HCT116 (cell line): ENCODE measurements around the gene OR2T6. TPM values are rescaled to one million over a fixed set of nuclear protein-coding genes. Genes with fewer than 3 reads are reported as not detected.

Source experiments
- ATAC-seq: fragments of 200-7000 bp; cut with Tn5 transposase; 2 replicates; pipeline ENCODE4 v1.9.1; 2020; ENCODE audit warnings: mild to moderate bottlenecking, moderate library complexity
- BruUV-seq: library from RNA; stranded (reverse); fragments of 400-500 nt; replicated peaks from 2 replicates; lab custom pipeline; 2021; lab: Mats Ljungman, UMichigan
- CTCF ChIA-PET: fragments of 300-600 bp; sonication (Branson Sonifier 250); formaldehyde crosslinking; loops from one replicate; lab custom pipeline; 2021; ENCODE audit warnings: antibody characterized with exemption; lab: Charles Lee
- POLR2A ChIA-PET: fragments of 300-600, 350-600 bp; sonication (Branson Sonifier 250); formaldehyde crosslinking; loops from one replicate; lab custom pipeline; 2021; ENCODE audit warnings: antibody characterized with exemption; lab: Charles Lee
- RAD21 ChIA-PET, 2 experiments: fragments of 300-600 bp; sonication (Branson Sonifier 250); formaldehyde crosslinking; loops; one replicate each; lab custom pipeline; 2023; ENCODE audit warnings: low total read pairs in 2 of 2; ENCODE audit not compliant: uncharacterized antibody in 2 of 2, unreplicated experiment in 2 of 2, low non-redundant PET in 1 of 2; lab: Charles Lee
- DNase-seq: peaks from one replicate; pipeline ENCODE4 v3.0.0-alpha.2; 2010; ENCODE audit warnings: low read depth, low spot score
- H2AFZ ChIP-seq: fragments of 200-600 bp; shearing (Covaris generic), sonication (generic); 2 replicates; pipeline ENCODE4 v1.6.1; 2017; ENCODE audit warnings: low read depth, mixed run types, mixed read lengths, antibody characterized with exemption, low read length; ENCODE audit not compliant: poor library complexity, severe bottlenecking
- H3K27ac ChIP-seq: 2 replicates; pipeline ENCODE4 v1.5.1; 2012; ENCODE audit warnings: low read depth, low read length
- H3K27me3 ChIP-seq: fragments of 200-600 bp; sonication (generic); 2 replicates; pipeline ENCODE4 v1.6.1; 2016; ENCODE audit warnings: mixed run types, low read length, mixed read lengths; ENCODE audit not compliant: insufficient read depth
- H3K36me3 ChIP-seq, 2 experiments: fragments of 200-500 bp in 1 of 2; fragments of 200-600 bp in 1 of 2; sonication (Bioruptor generic) in 1 of 2; sonication (generic) in 1 of 2; 2 replicates each; pipeline versions ENCODE4 v1.5.1 to v1.6.1; 2014 to 2016; ENCODE audit warnings: low read length in 2 of 2, inconsistent platforms in 1 of 2, mixed read lengths in 1 of 2, mixed run types in 1 of 2; ENCODE audit not compliant: insufficient read depth in 2 of 2, control insufficient read depth in 1 of 2
- H3K4me1 ChIP-seq, 2 experiments: fragments of 200-600 bp in 1 of 2; sonication (generic) in 1 of 2; 2 replicates each; pipeline versions ENCODE4 v1.5.1 to v1.6.1; 2012 to 2017; ENCODE audit warnings: low read length in 2 of 2, inconsistent platforms in 1 of 2, mild to moderate bottlenecking in 1 of 2, mixed read lengths in 1 of 2, mixed run types in 1 of 2, moderate library complexity in 1 of 2; ENCODE audit not compliant: insufficient read depth in 2 of 2, control insufficient read depth in 1 of 2
- H3K4me2 ChIP-seq: fragments of 200-600 bp; sonication (generic); 2 replicates; pipeline ENCODE4 v1.6.1; 2017; ENCODE audit warnings: mixed run types, low read length, mixed read lengths
- H3K4me3 ChIP-seq, 2 experiments: fragments of 200-600 bp in 1 of 2; sonication (generic) in 1 of 2; replicated peaks in 1 of 2; 2 replicates each; pipeline ENCODE4 v1.5.1; 2011 to 2016; ENCODE audit warnings: low read length in 2 of 2, control low read depth in 1 of 2, low read depth in 1 of 2, mild to moderate bottlenecking in 1 of 2, mixed read lengths in 1 of 2, mixed run types in 1 of 2
- H3K79me2 ChIP-seq: fragments of 200-600 bp; sonication (generic); 2 replicates; pipeline ENCODE4 v1.6.1; 2017; ENCODE audit warnings: mild to moderate bottlenecking, mixed run types, low read length, moderate library complexity, mixed read lengths; ENCODE audit not compliant: insufficient read depth
- H3K9ac ChIP-seq: fragments of 200-600 bp; sonication (generic); 2 replicates; pipeline ENCODE4 v1.6.1; 2016; ENCODE audit warnings: low read length, mixed read lengths
- H3K9me2 ChIP-seq: fragments of 200-600 bp; sonication (generic), shearing (Covaris generic); 2 replicates; pipeline ENCODE4 v1.6.1; 2017; ENCODE audit warnings: mixed run types, mild to moderate bottlenecking, moderate library complexity; ENCODE audit not compliant: insufficient read depth
- H3K9me3 ChIP-seq, 2 experiments: fragments of 200-500 bp in 1 of 2; fragments of 200-600 bp in 1 of 2; sonication (Bioruptor generic) in 1 of 2; sonication (generic) in 1 of 2; 2 replicates each; pipeline ENCODE4 v1.6.1; 2014 to 2017; ENCODE audit warnings: low read length in 2 of 2, mixed read lengths in 2 of 2, inconsistent platforms in 1 of 2, low read depth in 1 of 2, mild to moderate bottlenecking in 1 of 2, mixed run types in 1 of 2, moderate library complexity in 1 of 2; ENCODE audit not compliant: control insufficient read depth in 1 of 2, insufficient read depth in 1 of 2
- H4K20me1 ChIP-seq: fragments of 200-600 bp; sonication (generic), shearing (Covaris generic); 2 replicates; pipeline ENCODE4 v1.6.1; 2017; ENCODE audit warnings: mixed run types, mild to moderate bottlenecking, moderate library complexity; ENCODE audit not compliant: insufficient read depth
- CBX3 ChIP-seq: IDR thresholded peaks from 2 replicates; pipeline ENCODE4 v1.6.1; 2012; ENCODE audit warnings: low read depth
- EGR1 ChIP-seq: IDR thresholded peaks from 2 replicates; pipeline ENCODE4 v1.6.1; 2012; ENCODE audit warnings: low read depth
- EZH2 ChIP-seq: fragments of 200-600 bp; sonication (generic); IDR thresholded peaks from 2 replicates; pipeline ENCODE4 v1.6.1; 2017; ENCODE audit warnings: antibody characterized with exemption, mixed run types
- EZH2phosphoT487 ChIP-seq: fragments of 200-600 bp; IDR thresholded peaks from 2 replicates; pipeline ENCODE4 v1.6.1; 2018; ENCODE audit warnings: antibody characterized with exemption, borderline replicate concordance
- FOSL1 ChIP-seq: IDR thresholded peaks from 2 replicates; pipeline ENCODE4 v1.6.1; 2012; ENCODE audit warnings: low read depth
- JUND ChIP-seq: IDR thresholded peaks from 2 replicates; pipeline ENCODE4 v1.6.1; 2012
- POLR2A ChIP-seq: IDR thresholded peaks from 2 replicates; pipeline ENCODE4 v1.7.0; 2011; ENCODE audit warnings: borderline replicate concordance; ENCODE audit not compliant: insufficient read depth, insufficient read length; ENCODE audit errors: extremely low read depth
- SP1 ChIP-seq: IDR thresholded peaks from 2 replicates; pipeline ENCODE4 v1.6.1; 2012; ENCODE audit warnings: low read depth
- TCF7L2 ChIP-seq: IDR thresholded peaks from 2 replicates; pipeline ENCODE4 v1.7.0; 2011; ENCODE audit warnings: borderline replicate concordance, inconsistent platforms; ENCODE audit not compliant: insufficient read depth, insufficient read length; ENCODE audit errors: extremely low read depth
- YY1 ChIP-seq: IDR thresholded peaks from 2 replicates; pipeline ENCODE4 v1.6.1; 2011; ENCODE audit warnings: low read length, low read depth, moderate library complexity, mild to moderate bottlenecking; ENCODE audit not compliant: insufficient replicate concordance; ENCODE audit errors: extremely low read depth
- ZFX ChIP-seq: fragments of 450-650 bp; IDR thresholded peaks from 2 replicates; pipeline ENCODE4 v1.6.1; 2017
- ZNF274 ChIP-seq: fragments of 200-500 bp; sonication (Bioruptor generic); IDR thresholded peaks from 2 replicates; pipeline ENCODE4 v1.6.1; 2014; ENCODE audit warnings: mild to moderate bottlenecking, low read depth, low read length, inconsistent platforms
- intact Hi-C: fragments of 100-400 bp; cut with micrococcal nuclease; formaldehyde crosslinking; loops from 2 replicates; pipeline ENCODE4 v1.10.0; 2022
- total RNA-seq: library from RNA; stranded (reverse); gene quantifications from one replicate; pipeline ENCODE4 v1.2.1, GENCODE V29; 2021; ENCODE audit not compliant: unreplicated experiment
- TF ChIP-seq, protein P1 (sequence below): IDR thresholded peaks from 2 replicates; pipeline ENCODE4 v1.6.1; 2012; ENCODE audit warnings: low read depth
- TF ChIP-seq, protein P2 (sequence below): IDR thresholded peaks from 2 replicates; pipeline ENCODE4 v1.6.1; 2012
- TF ChIP-seq, protein P3 (sequence below): IDR thresholded peaks from 2 replicates; pipeline ENCODE4 v1.6.1; 2011; ENCODE audit warnings: mild to moderate bottlenecking, low read length, moderate library complexity; ENCODE audit not compliant: insufficient replicate concordance; ENCODE audit errors: extremely low read depth

Gene OR2T6
- total RNA-seq, 1 experiment from 2014 or later: not detected

DNA sequence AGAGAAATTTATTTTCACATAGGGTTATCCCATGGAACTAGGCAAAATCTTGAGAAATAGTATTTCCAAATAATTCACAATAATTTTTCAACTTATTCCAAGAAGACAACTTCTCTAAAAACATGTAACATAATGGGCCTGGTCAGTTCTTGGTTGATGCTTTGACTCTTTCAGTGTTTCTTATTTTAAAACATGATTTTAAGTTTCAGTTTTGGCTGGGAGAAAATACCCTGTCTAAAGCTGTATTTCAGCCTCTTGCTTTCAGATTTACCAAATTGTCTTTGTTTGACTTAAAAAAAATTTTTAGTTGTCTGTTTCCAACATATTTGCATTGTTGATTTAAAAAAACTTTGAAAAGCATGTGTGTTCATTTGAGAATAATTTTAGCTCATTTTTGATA is 8.9 kb upstream of the OR2T6 start:
- ChIA-PET RAD21 (no interaction called here), POLR2A (no interaction called here), CTCF (no interaction called here)
- Histone ChIP-seq H3K36me3 (no peaks in the 10 kb centered on the region), H3K4me2 (no peak overlapping the region), H3K79me2 (no peaks in the 10 kb centered on the region), H4K20me1 (no peaks in the 10 kb centered on the region), H3K4me3 (no peak overlapping the region), H3K4me1 (no peaks in the 10 kb centered on the region), H3K9ac (no peak overlapping the region), H3K27me3 (no peaks in the 10 kb centered on the region), H2AFZ (no peak overlapping the region), H3K9me2 (no peaks in the 10 kb centered on the region), H3K27ac (no peak overlapping the region), H3K9me3 (peaks cover 8 to 18% of the 10 kb centered on the region in 2 experiments; a peak in 2 of 4 replicates)
- ATAC-seq (no peak), DNase-seq (no peak)
- intact Hi-C loops: no loop called here
- BruUV-seq: no TSS peak
- TF ChIP-seq, protein P1, sequence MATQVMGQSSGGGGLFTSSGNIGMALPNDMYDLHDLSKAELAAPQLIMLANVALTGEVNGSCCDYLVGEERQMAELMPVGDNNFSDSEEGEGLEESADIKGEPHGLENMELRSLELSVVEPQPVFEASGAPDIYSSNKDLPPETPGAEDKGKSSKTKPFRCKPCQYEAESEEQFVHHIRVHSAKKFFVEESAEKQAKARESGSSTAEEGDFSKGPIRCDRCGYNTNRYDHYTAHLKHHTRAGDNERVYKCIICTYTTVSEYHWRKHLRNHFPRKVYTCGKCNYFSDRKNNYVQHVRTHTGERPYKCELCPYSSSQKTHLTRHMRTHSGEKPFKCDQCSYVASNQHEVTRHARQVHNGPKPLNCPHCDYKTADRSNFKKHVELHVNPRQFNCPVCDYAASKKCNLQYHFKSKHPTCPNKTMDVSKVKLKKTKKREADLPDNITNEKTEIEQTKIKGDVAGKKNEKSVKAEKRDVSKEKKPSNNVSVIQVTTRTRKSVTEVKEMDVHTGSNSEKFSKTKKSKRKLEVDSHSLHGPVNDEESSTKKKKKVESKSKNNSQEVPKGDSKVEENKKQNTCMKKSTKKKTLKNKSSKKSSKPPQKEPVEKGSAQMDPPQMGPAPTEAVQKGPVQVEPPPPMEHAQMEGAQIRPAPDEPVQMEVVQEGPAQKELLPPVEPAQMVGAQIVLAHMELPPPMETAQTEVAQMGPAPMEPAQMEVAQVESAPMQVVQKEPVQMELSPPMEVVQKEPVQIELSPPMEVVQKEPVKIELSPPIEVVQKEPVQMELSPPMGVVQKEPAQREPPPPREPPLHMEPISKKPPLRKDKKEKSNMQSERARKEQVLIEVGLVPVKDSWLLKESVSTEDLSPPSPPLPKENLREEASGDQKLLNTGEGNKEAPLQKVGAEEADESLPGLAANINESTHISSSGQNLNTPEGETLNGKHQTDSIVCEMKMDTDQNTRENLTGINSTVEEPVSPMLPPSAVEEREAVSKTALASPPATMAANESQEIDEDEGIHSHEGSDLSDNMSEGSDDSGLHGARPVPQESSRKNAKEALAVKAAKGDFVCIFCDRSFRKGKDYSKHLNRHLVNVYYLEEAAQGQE: no peak
- TF ChIP-seq ZNF274: no peak
- no peak for TF ChIP-seq EZH2phosphoT487
- no peak for TF ChIP-seq FOSL1
- no peak for TF ChIP-seq JUND
- TF ChIP-seq CBX3: no peak
- TF ChIP-seq TCF7L2: no peak
- no peak for TF ChIP-seq EGR1
- no peak for TF ChIP-seq ZFX
- no peak for TF ChIP-seq POLR2A
- no peak for TF ChIP-seq EZH2
- TF ChIP-seq, protein P2, sequence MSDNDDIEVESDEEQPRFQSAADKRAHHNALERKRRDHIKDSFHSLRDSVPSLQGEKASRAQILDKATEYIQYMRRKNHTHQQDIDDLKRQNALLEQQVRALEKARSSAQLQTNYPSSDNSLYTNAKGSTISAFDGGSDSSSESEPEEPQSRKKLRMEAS: no peak
- TF ChIP-seq SP1: no peak
- TF ChIP-seq, protein P3, sequence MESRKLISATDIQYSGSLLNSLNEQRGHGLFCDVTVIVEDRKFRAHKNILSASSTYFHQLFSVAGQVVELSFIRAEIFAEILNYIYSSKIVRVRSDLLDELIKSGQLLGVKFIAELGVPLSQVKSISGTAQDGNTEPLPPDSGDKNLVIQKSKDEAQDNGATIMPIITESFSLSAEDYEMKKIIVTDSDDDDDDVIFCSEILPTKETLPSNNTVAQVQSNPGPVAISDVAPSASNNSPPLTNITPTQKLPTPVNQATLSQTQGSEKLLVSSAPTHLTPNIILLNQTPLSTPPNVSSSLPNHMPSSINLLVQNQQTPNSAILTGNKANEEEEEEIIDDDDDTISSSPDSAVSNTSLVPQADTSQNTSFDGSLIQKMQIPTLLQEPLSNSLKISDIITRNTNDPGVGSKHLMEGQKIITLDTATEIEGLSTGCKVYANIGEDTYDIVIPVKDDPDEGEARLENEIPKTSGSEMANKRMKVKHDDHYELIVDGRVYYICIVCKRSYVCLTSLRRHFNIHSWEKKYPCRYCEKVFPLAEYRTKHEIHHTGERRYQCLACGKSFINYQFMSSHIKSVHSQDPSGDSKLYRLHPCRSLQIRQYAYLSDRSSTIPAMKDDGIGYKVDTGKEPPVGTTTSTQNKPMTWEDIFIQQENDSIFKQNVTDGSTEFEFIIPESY: no peak
- no peak for TF ChIP-seq YY1
- TF ChIP-seq, all 23 proteins: peak for 0
